Measurements from ENCODE around the gene CHCHD5. TPM values are rescaled to one million over a fixed set of nuclear protein-coding genes. Genes with fewer than 3 reads are reported as not detected.

The CHCHD5 gene
- total RNA-seq, 1 experiment from 2014 or later: 56.4 TPM

DNA sequence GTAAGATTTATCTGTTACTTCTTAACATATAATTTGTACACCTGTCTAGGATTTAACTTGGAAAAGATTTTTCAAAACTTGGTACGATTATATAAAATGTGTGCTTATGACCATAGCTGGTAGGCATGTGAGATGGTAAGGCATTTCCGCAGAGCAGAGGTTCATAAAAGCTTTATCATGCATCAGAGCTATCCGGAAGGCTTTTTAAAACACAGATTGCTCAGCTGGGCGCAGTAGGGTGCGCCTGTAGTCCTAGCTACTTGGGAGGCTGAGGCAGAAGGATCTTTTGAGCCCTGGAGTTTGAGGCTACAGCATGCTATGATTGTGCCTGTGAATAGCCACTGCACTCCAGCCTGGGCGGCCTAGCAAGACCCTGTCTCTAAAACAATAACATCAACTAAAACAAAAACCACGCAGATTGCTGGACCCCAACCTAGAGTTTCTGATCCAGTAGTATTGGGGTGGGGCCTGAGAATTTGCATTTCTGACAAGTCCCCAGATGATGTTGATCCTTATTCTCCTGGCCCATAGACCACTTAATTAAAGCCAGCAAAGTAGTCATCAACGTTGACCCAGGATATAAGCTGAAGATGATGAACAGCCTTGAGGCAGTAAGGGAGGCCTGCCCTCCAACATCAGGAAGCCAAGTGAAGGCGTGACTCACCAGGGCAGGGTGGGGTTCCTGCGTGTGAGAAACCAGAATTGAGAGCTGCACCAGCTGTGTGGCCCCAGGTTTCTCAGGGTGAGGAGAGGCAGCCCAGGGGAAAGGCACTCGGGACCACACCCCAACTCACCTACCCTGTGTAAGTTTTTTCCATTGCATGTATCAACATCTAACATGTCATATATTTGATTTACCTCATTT is 39.7 kb downstream of the CHCHD5 start:
- peak; percentile 96 for DNase-seq (ENCODE audit: low read depth)

DNA sequence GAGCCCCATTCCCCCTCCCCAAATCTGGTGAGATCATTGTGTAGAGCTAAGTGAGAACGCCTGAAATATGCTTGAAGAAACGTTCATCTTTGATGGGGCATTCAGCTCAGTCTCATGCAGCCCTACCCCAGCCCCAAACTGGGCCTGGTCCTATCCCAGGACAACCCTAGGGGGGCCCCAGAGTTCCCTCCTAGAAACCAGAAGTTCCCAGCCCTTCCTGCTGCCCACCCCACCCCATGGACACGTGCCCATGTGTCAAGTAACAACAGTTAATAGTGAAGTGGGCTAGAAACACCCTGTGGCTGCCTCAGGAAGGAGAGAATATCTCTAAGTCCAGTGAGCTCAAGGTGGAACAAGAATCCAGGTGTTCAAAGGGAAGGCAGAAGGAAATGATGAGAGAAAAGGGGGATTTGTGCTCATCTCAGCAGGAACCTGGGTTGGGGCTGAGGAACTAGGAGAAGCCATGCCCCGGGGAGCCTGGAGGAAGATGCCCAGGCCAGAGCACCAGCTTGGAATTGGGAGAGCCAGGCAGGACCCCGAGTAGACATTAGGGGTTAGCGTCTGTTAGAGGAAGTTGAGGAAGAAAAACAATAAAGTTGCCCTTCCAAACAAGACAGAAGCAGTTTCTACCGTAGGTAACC is 41.2 kb downstream of the CHCHD5 start:
- DNase-seq (ENCODE audit: low read depth): peak; percentile 45

DNA sequence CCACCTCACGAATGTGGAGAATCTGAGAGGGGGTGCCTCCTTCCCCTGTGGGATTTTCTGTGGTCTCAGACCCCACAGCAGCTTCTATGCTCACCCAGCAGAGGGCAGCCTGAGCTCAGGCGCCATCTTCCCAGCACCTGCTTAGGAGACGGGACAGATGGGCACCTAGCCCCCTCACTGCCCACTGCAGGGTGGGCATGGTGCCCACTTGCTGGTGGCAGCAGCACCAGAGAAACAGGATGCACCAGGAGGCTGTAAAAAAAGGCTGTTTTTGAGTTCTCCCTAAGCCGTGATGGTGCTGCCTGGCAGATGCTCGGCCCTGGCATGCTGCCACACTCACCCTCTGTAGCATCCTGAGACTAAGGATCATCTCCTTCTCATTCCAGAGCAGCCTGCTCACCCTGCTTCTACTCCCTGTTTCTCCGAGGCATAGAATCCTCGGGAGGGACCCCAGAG is 42.2 kb downstream of the CHCHD5 start:
- DNase-seq (ENCODE audit: low read depth): peak; percentile 88

DNA sequence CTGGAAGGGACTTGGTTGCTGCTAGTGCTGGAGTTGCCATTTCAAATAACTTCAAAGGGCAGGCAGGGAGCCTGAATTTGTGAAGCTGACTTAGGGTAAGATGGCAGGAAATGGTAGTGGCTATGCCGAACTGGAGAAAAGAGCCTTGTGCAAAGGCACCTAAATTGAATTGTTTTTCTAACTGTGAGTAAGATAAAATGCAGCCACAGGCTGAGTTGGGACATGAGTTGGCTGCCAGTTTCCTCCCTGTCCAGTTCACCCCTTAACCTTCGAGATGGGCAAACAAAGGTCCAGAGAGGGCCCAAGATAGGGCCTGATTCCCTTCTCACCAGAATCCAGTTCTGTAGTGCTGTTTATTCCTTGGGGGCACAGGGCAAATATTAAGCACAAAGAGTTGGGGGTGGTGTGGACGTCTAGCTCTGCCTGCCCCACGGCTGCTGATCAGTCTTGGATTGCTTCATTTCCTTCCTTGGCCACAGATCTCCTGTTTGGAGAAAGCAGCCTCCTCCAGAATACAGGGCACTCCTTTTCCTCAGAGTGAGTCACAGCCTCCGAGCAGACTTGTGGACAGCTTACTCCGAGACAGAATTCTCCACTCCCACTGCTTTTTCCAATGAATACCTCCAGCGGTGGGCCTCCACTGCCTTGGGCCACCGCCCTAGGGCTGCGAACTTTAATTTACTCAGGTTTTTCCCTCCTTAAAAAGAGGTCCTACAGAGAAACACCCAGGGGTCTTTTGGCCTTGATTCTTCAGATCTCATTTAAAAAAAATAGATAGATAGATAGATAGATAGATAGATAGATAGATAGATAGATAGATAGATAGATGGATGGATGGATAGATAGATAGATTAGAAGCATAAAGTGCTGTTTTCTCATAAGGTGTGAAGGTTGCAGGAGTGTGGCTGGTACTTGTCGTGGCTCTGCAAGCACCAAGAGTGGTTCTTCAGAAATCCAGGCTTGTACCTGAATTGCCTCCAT is 42.9 kb downstream of the CHCHD5 start:
- DNase-seq (ENCODE audit: low read depth): peak; percentile 98

DNA sequence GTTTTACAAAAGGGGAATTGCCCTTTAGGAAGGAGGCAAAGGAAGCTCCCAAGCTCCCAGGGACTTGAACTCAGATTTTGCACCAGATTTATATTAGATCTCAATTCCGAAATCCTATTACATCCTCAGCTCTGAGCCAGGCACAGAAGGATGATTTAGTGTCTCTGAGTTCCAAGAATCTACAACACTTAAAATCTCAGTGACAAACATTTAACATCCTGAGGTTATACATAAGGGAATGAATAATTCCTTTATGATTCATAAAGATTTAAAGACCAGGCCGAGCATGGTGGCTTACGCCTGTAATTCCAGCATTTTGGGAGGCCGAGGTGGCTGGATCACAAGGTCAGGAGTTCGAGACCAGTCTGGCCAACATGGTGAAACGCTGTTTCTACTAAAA is 44.8 kb downstream of the CHCHD5 start:
- DNase-seq (ENCODE audit: low read depth): no peak

DNA sequence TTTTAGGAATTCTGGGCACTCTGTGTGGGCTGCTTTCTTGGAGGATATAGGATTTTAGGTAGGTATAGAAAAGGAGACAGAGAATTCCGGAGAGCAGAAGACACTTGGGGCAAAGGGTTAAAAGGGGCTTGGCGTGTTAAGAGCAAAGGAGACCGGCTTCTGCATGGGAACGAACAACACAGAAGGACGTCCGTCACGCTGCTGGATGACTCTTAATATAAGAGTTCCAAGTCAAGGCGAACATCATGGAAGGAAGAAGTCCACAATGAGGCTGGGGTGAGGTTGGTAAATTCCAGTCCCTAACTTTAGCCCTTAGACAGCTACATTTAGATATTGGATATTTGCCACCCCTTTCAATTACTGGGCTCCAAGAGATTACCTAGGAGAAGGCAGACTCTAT is 45.4 kb downstream of the CHCHD5 start:
- DNase-seq (ENCODE audit: low read depth): no peak

DNA sequence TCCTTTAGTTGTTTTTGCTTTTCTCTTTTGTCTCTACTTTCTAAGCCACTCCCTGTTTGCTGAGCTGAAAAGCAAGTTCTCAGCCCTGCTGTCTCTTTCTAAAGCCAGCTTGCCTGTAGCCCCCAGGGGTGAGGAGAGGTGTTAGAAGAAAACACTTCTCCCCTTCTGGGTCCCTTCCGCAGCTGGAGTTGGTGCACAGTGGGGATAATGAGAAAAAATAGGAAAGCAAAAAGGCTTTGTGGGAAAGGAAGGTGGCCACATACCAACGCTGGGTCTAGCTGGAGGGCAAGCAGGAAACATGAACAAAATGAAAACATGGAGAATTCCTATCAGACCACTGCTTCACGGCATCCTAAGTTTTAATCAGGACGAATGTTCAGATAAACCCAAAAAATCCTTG is 45.9 kb downstream of the CHCHD5 start:
- DNase-seq (ENCODE audit: low read depth): no peak

DNA sequence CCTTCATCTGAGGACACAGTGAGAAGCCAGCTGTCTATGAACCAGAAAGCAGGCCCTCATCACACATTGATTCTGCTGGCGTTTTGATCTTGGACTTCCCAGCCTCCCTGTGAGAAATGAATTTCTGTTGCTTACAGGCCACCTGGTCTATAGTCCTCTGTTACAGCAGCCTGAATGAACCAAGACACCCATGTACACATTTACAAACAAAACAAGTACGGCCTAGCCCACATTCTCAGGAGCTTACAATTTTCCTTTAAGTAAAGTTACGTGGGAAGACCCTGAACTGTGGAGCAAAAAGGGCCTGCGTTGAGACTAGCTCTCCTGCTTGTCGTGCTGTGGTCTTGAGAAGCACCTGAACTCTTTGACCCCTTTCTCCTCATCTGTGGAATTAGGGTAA is 49.3 kb downstream of the CHCHD5 start:
- no peak for DNase-seq (ENCODE audit: low read depth)

DNA sequence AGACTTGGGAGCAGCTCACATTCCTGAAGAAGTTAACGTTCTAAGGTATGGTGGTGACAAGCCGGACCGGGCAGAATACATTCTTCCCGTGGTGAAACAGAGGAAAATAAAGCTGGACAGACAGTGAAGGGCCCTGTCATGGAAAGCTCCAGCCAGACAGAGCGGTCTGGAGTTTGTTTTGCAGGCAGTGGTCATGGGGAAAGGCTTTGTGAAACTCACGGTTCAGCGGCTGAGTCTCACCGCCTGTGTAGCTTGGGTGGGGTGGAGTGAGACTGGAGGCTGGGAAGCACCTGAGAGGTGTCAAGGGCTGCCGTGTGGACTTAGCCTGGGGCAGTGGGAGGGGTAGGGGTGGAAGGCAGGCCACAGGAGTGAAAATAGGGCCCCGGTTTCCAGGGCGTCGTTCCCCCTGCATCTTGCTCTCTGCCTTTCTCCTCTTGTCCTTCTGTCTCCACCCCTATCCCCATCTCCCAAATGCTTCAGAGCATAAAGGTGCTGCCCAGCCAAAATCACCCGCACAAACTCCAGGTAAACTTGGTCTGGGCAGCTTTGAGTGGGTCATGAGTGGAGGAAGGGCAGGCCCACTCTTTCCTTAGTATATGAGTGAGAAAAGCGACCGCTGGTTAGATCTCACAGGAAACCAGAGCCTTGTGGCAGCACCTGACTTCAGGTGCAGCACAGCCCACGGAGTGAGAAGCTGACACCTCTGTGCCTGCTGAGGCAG is 49.9 kb downstream of the CHCHD5 start:
- DNase-seq (ENCODE audit: low read depth): no peak

DNA sequence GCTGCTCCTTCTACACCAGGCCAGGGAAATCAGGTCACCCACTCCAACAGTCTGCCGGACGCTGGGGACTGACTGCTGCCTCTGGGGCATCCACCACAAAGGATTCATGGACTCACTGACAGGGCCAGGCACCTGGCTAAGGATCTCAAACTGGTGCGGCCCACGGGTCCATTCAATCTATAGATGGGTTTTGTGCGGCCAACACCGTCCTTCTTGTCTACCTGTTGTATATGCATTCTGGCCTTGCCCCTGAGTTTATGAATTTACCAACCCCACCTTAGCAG is 50.4 kb downstream of the CHCHD5 start:
- DNase-seq (ENCODE audit: low read depth): no peak

DNA sequence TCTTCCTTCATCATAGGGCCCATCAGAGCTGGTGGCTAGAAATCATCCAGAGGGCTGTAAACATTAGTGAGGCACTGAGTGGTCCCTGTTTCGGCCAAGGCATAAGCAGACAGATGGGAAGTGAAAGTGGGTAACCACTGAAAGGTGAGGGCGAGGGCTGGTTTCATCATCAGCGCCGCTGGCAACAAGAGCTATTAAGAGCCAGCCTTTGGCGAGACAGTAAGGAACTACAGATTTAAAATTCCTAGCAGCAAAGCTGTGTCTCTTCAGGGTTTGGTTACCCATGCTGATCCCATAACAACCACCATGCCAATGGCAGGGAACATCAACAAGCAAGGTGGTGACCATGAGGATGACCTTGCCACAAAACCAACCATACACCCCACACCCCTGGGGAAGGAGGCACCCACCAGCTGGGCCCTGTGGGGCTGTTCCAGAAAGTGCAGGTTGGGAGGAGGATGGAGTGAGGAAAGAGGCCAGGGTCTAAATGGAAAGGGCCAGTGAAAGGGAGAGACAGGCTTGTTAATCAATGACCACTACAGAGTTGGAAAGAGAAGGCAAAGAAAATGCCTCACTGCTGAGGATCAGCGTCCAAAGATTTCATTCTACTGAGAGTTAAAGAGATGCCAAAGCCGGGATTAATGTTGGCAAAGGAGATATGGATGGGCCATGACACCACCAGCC is 52.3 kb downstream of the CHCHD5 start:
- DNase-seq (ENCODE audit: low read depth): no peak

DNA sequence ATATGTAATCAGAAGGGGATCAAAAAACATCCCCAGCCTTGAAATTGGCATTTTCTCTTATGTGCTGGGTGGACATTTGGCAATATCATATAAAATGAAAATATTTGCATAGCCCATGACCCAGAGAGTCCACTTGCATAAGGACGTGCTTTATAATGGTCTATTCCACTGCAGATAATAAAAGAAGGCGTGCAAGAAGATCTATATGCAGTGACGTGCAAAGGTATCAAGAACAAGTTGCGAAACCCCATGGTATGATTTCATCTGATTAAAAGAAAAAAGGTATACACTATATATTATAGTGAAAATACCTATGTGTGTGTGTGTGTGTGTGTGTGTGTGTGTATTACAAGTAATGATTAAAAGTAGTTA is 52.9 kb downstream of the CHCHD5 start:
- no peak for DNase-seq (ENCODE audit: low read depth)

Small RNA genes within 50 kb of the gene (small RNA-seq; reads per million reads assigned to genes)
- not detected for gene RF00019

Other genes with a start within 250 kb of the CHCHD5 start
- gene RGPD8, start 151.0 kb upstream of the CHCHD5 start, total RNA-seq (2014; rRNA removed; shearing (Covaris generic)): 2.7 and 3.3 TPM in 2 replicates
- 48.5 and 50.1 TPM in 2 replicates for gene TTL, start 102.5 kb upstream of the CHCHD5 start, total RNA-seq (2014; rRNA removed; shearing (Covaris generic))
- 58.2 and 84.0 TPM in 2 replicates for gene POLR1B, start 42.1 kb upstream of the CHCHD5 start, total RNA-seq (2014; rRNA removed; shearing (Covaris generic))
- gene SLC20A1, start 61.3 kb downstream of the CHCHD5 start, total RNA-seq (2014; rRNA removed; shearing (Covaris generic)): 225 and 403 TPM in 2 replicates
- gene NT5DC4, start 136.4 kb downstream of the CHCHD5 start, total RNA-seq (2014; rRNA removed; shearing (Covaris generic)): not detected in 2 replicates
- 21.1 and 33.7 TPM in 2 replicates for gene CKAP2L, start 180.0 kb downstream of the CHCHD5 start, total RNA-seq (2014; rRNA removed; shearing (Covaris generic))
- 0.85 and 1.1 TPM in 2 replicates for gene IL1A, start 199.9 kb downstream of the CHCHD5 start, total RNA-seq (2014; rRNA removed; shearing (Covaris generic))

All from HT1080 (cell line).